GM19452 (cell line): ENCODE results near the gene CTRB1.
"Not testable (repeated sequence)": the region's sequence is repeated elsewhere in the genome, so short reads cannot be mapped to it uniquely, and the experiment has no call there.

ENCODE experiments used
- ATAC-seq: cut with Tn5 transposase; IDR thresholded peaks from one replicate; pipeline ENCODE4 v1.9.1; 2021; ENCODE audit not compliant: unreplicated experiment

The CTRB1 gene

DNA sequence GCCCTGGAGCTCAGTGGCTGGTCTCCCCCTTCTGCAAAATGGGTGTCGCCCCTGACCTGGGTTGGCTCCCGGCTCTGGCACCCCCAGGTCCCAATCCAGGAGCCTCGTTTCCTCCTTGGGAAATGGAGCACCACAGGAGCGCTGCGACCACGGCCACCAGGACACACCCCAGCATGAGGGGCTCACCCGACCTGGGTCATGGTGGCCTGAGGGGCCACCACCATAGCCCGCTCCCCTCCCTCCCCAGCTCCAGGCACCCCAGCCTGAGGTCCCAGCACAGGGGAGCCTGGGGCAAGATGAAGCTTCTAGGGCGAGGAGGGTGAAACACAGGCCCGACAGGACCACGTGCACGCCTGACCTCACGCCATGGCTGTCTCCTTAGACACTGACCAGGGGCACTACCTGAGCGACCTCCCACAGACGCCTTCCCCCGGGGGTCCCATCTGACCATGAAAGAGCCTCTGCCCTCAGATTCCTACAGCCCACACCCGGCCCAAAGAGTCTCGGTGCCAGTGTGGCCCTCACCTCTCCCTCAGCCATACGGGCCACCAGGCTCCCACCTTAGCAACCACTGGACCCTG is 20.8 kb downstream of the CTRB1 start:
- no peak for ATAC-seq

- not testable (repeated sequence) for ATAC-seq
Measured at GRCh38 chr16:75240633-75241032, 21.8 kb downstream of the CTRB1 start.

- ATAC-seq: no peak
Measured at GRCh38 chr16:75241412-75241811, 22.6 kb downstream of the CTRB1 start.

DNA sequence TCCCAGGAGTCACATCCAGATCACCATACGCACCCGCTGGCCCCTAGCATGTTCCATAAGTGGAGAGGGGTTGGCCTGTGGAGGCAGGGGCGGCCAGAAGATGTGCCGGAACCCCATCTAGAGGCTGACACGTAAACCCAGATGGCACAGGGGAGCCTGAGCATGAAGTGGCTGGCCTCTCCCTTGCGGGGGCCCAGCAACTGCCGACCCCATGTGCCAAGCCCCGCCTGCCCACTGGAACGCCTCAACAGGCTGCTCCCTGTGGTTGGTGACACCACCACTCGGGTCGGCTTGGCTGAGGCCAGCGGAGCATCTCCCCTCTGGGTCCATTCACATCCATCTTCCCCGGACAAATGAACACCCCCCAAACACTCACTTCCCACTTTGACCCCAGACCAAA is 23.2 kb downstream of the CTRB1 start:
- no peak for ATAC-seq

GRCh38 chr16:75242436-75243078 is 23.8 kb downstream of the CTRB1 start:
- not testable (repeated sequence) for ATAC-seq

DNA sequence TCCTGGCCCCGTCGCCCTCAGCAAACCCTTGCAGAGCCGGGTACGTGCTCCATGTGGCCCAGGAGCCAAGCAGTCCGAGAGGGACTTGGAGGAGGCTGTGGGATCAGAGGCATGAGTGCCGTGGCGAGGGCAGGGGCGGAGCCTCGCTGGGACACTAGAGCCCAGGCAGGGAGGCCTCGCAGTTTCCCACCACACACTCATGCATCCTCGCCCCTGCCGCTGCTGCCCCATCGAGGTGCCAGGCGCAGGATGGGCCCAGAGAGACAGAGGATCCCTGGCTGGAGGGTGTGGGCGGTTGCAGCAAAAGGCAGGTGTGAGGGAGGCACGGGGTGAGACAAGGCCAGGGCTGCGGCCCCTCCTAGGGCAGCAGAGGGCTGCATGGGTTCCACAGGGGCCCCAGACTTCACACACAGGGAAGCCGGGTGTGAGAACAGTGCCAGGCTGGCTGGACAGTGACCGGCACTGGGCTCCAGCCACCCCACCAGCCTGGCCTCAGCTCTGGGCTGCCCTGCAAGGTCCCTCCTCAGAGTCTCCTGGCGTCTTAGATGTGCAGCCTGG is 25.0 kb downstream of the CTRB1 start:
- no peak for ATAC-seq

DNA sequence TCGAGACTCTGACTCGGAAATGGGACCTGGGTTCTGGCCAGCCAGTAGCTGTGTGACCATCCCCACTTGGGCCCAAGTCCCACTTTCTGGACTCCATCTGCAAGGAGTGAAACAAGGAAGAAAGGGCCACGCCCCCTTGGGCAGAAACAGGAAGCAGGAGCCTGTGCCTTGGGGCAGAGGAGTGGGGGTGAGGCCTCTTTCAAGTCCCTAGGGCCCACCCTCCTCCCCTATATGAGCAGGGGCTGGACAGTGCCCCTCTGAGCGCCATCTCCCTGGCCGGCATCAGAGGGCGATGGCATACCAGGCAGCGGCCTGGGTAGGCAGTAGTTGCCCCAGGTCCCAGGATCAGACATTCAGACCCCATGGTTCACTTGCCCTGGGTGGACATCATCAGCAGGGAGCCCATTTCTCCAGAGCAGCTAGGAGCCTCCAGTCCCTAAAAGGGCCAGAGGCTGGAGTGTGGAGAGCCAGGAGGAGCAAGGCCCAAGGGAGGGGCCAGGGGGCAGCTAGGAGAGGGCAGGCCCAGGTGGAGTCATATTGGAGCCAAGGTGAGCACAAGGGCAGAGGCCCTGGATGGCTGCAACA is 25.5 kb downstream of the CTRB1 start:
- ATAC-seq: no peak

GRCh38 chr16:75244844-75245758 is 26.3 kb downstream of the CTRB1 start:
- no peak for ATAC-seq

DNA sequence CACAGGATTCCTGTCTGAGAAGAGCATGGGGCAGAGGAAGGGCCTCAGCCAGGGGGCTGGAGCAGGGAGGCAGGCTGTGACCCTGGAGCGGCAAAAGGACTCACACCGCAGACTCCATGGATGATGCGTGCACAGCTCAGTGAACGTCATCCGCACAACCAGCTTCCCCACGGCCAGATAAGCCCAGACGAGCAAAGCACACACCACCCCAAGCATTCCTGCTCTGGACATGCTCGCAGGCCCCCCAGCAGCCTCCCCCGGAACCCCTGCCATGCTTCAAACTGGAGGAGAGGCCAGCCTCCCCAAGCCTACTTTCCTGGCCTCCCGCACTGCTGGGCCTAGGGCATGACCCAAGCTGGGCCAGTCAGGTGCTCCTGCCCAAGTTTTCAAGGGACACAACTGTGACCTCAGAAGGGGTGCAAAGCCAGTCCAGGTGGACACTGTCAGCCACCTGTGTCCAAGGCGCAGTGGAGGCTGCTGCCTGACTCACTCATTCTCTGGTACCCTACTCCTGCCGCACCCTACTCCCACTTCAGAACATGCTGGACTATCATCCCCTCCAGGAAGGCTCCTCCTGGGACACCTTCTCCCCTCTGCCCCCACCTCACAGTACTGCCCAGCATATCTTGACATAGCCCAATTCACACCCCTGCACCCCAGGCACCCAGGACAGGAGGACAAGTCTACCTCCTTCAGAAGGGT is 27.9 kb downstream of the CTRB1 start:
- ATAC-seq: no peak

DNA sequence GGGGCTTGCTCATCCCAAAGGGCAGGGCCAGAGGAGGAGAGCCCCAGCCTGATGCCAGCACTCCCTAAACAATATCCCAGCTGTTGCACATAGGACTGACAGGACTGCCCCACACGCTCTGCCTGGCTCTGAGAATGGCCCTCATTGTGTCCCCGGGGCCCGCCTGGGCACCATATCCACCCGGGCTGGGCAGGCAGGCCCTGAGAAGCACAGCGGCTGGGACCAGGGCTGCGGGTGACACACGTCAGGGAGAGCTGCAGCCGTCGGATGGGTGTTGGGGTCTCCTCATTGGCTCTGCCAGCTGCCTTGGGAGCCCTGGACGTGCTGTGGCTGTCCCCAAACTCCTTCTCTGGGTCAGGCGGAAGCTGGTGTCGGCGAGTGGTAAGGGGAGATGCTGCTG is 28.5 kb downstream of the CTRB1 start:
- no peak for ATAC-seq

- no peak for ATAC-seq
Measured at GRCh38 chr16:75248142-75248535, 29.4 kb downstream of the CTRB1 start.

DNA sequence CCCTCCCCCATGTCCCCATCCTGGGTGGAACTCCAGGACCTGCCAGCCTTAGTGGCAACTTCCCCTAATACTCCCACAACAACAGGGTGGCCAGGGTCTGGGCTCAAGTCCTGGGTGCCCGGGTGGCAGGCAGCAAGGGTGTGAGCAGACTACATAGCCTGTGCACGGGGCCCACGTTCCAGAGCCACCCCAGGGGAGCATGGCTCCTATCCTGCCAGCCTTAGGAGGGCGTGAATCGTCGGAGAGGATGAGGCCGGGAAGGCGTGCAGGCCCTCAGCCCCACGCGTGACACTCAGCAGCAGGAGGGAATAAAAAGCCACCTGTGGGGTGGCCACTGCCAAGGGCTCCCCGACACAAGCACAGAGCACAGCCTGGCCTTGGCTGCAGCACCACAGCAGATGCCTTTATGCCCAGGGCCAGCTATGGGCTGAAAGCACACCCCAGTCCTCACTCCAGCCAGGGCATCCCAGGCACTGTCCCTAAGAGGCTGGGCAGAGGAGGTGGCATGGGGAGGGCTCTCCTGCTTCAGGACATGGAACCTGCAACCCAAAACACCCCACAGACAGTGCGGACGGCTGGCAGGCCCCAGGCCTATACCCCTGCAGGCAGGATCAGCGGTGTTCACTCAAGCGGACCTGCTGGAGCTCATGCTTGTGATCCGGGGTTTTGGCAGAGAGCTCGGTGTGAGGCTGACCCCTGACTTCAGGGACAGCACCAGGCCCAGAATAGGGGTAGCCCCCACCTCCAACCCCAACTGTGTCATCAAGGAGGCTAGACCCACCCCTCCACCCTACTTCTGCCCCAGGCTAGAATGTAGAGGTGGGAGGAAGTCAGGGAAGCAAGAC is 30.0 kb downstream of the CTRB1 start:
- ATAC-seq: no peak

DNA sequence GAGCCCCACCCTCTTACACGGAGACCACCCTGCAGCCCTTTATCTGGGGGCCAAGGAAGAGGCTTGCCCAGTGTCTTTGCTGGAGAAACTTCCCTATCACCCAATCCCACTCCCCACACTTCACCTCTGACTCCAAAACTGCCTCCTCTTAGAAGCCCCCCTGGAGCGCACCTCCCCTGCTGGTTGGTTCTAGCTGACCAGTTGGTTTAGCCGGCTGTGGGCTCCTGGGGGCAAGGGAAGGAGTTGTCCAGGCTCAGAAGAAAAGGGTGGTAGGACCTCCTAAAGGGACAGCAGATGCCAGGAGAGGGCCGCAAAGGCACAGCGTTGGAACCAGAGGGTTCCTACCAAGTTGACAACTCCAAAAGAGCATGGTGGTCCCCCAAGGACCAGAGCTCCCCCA is 30.7 kb downstream of the CTRB1 start:
- ATAC-seq: no peak

- no peak for ATAC-seq
Measured at GRCh38 chr16:75250089-75250808, 31.5 kb downstream of the CTRB1 start.

GRCh38 chr16:75250809-75251279 is 32.1 kb downstream of the CTRB1 start:
- peak; percentile 45 for ATAC-seq

GRCh38 chr16:75251280-75252048 is 32.7 kb downstream of the CTRB1 start, which contains the start of gene BCAR1:
Gene BCAR1 (minus strand): TSS chr16:75251624. CDS start chr16:75251482, 142 bp downstream.
- peak; percentile 80 for ATAC-seq

- ATAC-seq: no peak
Measured at GRCh38 chr16:75252049-75252864, 33.5 kb downstream of the CTRB1 start.
